ENCODE data around the gene TCF12. TPM values are rescaled to one million over a fixed set of nuclear protein-coding genes. Genes with fewer than 3 reads are reported as not detected.
A peak's percentile ranks its signal among the peaks of the same experiment; 100 is the strongest.

The TCF12 gene
- total RNA-seq, 6 experiments from 2014 or later: 106 to 200 (median 149) TPM

DNA sequence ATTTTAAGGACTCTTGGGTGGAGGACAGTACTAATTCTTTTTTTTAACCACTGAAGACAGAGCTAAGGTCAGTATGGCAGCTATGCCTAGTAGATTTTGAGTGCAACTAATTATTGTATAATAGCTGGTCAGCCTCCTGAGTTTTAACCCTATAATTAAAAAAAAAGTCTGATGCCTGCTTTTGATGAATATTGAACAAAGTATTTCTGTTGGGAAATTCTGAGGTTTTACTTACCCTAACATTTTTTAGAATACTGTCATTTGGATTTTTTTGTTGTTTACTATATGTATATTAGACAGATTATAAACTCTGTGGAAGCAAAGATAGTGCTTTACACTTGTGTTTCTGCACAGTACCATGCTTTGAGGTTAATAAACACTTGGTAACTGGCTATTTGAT, 20.8 kb downstream of the TCF12 start:
- Mint-ChIP-seq H3K36me3 (ENCODE audit: low read depth) (peaks cover 43% of the 10 kb centered on the region), H3K9me3 (no peaks in the 10 kb centered on the region), H3K27me3 (ENCODE audit: insufficient read depth) (no peaks in the 10 kb centered on the region; the same call in 1 of the 2 replicates), H3K4me1 (ENCODE audit: low read depth) (peaks cover 62% of the 10 kb centered on the region), H3K4me3 (no peak overlapping the region), H3K27ac (no peak overlapping the region)
- DNase-seq: no peak
- TF ChIP-seq, protein P1, sequence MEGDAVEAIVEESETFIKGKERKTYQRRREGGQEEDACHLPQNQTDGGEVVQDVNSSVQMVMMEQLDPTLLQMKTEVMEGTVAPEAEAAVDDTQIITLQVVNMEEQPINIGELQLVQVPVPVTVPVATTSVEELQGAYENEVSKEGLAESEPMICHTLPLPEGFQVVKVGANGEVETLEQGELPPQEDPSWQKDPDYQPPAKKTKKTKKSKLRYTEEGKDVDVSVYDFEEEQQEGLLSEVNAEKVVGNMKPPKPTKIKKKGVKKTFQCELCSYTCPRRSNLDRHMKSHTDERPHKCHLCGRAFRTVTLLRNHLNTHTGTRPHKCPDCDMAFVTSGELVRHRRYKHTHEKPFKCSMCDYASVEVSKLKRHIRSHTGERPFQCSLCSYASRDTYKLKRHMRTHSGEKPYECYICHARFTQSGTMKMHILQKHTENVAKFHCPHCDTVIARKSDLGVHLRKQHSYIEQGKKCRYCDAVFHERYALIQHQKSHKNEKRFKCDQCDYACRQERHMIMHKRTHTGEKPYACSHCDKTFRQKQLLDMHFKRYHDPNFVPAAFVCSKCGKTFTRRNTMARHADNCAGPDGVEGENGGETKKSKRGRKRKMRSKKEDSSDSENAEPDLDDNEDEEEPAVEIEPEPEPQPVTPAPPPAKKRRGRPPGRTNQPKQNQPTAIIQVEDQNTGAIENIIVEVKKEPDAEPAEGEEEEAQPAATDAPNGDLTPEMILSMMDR (IDR thresholded peaks at IDR 0.05): no peak

DNA sequence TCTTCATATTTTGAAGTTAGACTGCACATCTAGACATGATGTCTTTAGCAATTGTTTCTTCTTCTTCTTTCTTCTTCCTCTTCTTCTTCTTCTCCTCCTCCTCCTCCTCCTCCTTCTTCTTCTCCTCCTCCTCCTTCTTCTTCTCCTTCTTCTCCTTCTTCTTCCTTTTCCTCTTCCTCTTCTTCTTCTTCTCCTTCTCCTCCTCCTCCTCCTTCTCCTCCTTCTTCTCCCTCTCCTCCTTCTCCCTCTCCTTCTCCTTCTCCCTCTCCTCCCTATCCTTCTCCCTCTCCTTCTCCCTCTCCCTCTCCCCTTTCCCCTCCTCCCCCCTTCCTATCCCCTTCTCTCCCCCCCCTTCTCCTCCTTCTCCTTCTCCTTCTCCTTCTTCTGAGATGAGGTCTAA, 21.9 kb downstream of the TCF12 start:
- H3K27ac Mint-ChIP-seq: peak overlapping the region; percentile 16; the same call in 1 of the 2 replicates
- no peaks in the 10 kb centered on the region for H3K27me3 Mint-ChIP-seq (ENCODE audit: insufficient read depth)
- peaks cover 58% of the 10 kb centered on the region for H3K4me1 Mint-ChIP-seq (ENCODE audit: low read depth)
- peaks cover 42% of the 10 kb centered on the region for H3K36me3 Mint-ChIP-seq (ENCODE audit: low read depth)
- TF ChIP-seq, protein P1 (IDR thresholded peaks at IDR 0.05): no peak
- DNase-seq: no peak
- H3K4me3 Mint-ChIP-seq: no peak overlapping the region
- no peaks in the 10 kb centered on the region for H3K9me3 Mint-ChIP-seq

DNA sequence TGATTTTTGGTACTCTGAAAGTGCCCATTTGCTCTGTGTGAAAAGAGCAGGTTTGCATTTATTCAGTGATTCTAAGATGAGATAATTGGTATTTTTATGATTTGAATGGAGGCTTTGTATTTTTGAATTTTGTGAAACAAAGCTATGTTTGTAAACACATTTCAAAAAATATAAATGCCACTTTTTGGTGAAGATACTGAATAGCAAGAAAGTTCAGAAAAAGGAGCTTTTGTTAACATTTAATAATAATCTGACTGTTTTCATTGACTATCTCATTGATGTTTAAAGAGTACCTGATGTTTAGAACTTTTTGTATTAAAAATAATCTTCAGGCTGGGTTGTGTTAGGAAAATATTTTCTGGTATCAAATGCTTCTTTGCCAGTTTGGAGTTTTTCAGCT, 23.7 kb downstream of the TCF12 start:
- Mint-ChIP-seq H3K27me3 (ENCODE audit: insufficient read depth) (no peaks in the 10 kb centered on the region), H3K4me3 (no peak overlapping the region), H3K27ac (no peak overlapping the region), H3K4me1 (ENCODE audit: low read depth) (peaks cover 53% of the 10 kb centered on the region), H3K9me3 (peaks cover 8% of the 10 kb centered on the region), H3K36me3 (ENCODE audit: low read depth) (peaks cover 36% of the 10 kb centered on the region)
- TF ChIP-seq, protein P1 (IDR thresholded peaks at IDR 0.05): no peak
- DNase-seq: no peak

DNA sequence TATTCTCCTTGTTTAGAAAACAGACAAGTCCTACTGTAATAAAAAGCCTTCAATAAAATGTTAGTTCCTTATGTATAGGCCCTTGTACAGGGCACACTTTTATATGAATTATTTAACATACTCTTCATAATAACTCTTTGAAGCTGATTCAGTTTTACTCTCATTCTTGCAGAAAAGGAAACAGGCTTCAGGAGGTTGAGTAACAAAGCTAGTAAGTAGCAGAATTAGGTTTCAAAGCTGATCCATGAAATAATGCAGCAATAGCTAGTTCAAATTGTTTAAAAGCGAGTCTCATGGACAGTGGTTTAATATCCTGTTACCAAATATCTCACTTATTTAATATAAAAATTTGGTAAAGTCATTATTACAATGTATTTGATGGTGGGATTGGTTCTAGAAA, 25.0 kb downstream of the TCF12 start:
- no peak for DNase-seq
- no peak overlapping the region for H3K27ac Mint-ChIP-seq

DNA sequence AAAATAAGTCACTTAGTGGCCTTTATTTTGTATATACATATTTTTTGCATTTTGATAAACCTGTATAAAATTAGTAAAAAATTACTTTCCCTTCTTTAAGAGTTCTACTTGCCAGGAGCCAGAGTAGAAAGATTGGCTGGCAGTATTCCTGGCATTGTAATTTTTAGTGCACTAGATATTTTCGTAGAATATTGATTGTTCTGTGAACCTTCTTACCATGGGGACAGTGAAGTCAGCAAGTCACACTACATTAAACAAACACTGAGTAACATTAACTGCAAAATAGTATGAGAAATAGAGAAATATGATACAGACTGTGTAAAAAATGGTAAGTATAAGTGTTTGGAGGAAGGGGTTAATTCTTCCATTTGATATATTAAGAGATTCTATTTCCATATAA, 26.0 kb downstream of the TCF12 start:
- Mint-ChIP-seq H3K9me3 (peaks cover 8% of the 10 kb centered on the region), H3K27me3 (ENCODE audit: insufficient read depth) (no peaks in the 10 kb centered on the region), H3K27ac (no peak overlapping the region), H3K4me3 (no peak overlapping the region), H3K4me1 (ENCODE audit: low read depth) (peaks cover 53% of the 10 kb centered on the region), H3K36me3 (ENCODE audit: low read depth) (peaks cover 21% of the 10 kb centered on the region)
- no peak for DNase-seq
- TF ChIP-seq, protein P1 (IDR thresholded peaks at IDR 0.05): no peak

More for the DNA sequence above, 25.0 kb downstream of the TCF12 start:
- H3K36me3 Mint-ChIP-seq (ENCODE audit: low read depth): peaks cover 27% of the 10 kb centered on the region
- no peak overlapping the region for H3K4me3 Mint-ChIP-seq
- H3K9me3 Mint-ChIP-seq: peaks cover 8% of the 10 kb centered on the region
- TF ChIP-seq, protein P1 (IDR thresholded peaks at IDR 0.05): no peak
- H3K4me1 Mint-ChIP-seq (ENCODE audit: low read depth): peaks cover 54% of the 10 kb centered on the region
- no peaks in the 10 kb centered on the region for H3K27me3 Mint-ChIP-seq (ENCODE audit: insufficient read depth)

DNA sequence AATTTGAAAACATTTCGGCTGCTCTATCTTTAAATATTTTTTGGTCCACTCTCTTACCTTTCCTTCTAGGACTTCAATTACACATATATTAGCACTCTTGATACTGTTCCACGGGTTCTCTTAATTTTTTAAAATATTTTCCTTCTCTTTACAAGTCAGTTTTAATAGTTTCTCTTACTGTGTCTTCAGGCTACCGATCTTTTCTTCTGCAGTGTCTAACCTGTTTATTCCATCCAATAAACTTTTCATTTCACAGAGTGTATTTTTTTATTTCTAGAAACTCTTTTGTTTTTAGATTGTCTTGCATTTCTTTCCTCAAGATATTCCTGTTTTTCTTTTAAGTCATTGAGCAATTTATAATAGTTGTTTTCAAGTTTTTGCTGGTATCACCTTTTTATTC, 27.7 kb downstream of the TCF12 start:
- Mint-ChIP-seq H3K4me3 (no peak overlapping the region), H3K27ac (no peak overlapping the region), H3K9me3 (peaks cover 8% of the 10 kb centered on the region), H3K4me1 (ENCODE audit: low read depth) (peaks cover 51% of the 10 kb centered on the region), H3K36me3 (ENCODE audit: low read depth) (peaks cover 21% of the 10 kb centered on the region), H3K27me3 (ENCODE audit: insufficient read depth) (no peaks in the 10 kb centered on the region)
- TF ChIP-seq, protein P1 (IDR thresholded peaks at IDR 0.05): no peak
- DNase-seq: no peak

All from HFFc6 (cell line).